CD4-positive, alpha-beta memory T cell (primary cell): ENCODE results near the gene PLXDC1. TPM values are rescaled to one million over a fixed set of nuclear protein-coding genes. Genes with fewer than 3 reads are reported as not detected.
A peak's percentile ranks its signal among the peaks of the same experiment; 100 is the strongest.

Experiments used
- CTCF ChIA-PET: fragments of 350-600 bp; sonication (Branson Sonifier 250); formaldehyde crosslinking; loops from one replicate; lab custom pipeline; 2021; ENCODE audit warnings: inconsistent platforms; ENCODE audit not compliant: partially characterized antibody; lab: Charles Lee
- POLR2A ChIA-PET: fragments of 350-600 bp; sonication (Branson Sonifier 250); formaldehyde crosslinking; loops from one replicate; lab custom pipeline; 2021; ENCODE audit not compliant: partially characterized antibody; lab: Charles Lee
- DNase-seq, 5 donors: peaks; one replicate each; pipeline versions ENCODE4 v3.0.0 to v3.0.0-alpha.2; 2020 to 2022; ENCODE audit warnings: mixed read lengths in 1 of 5
- H3K27ac ChIP-seq: one replicate; pipeline ENCODE4 v1.7.0; 2013; ENCODE audit warnings: low read depth, low read length
- H3K27me3 ChIP-seq: 2 replicates; pipeline ENCODE4 v1.7.0; 2013; ENCODE audit warnings: mild to moderate bottlenecking, low read length, moderate library complexity; ENCODE audit not compliant: insufficient read depth
- H3K36me3 ChIP-seq: 2 replicates; pipeline ENCODE4 v1.7.0; 2013; ENCODE audit warnings: mild to moderate bottlenecking, low read length, moderate library complexity; ENCODE audit not compliant: insufficient read depth
- H3K4me1 ChIP-seq: 2 replicates; pipeline ENCODE4 v1.7.0; 2013; ENCODE audit warnings: mild to moderate bottlenecking, low read length, moderate library complexity; ENCODE audit not compliant: insufficient read depth
- H3K4me3 ChIP-seq, 2 donors: one replicate each; pipeline ENCODE4 v1.7.0; 2013; ENCODE audit warnings: low read length in 2 of 2, mild to moderate bottlenecking in 1 of 2
- H3K9me3 ChIP-seq, 2 donors: one replicate each; pipeline ENCODE4 v1.7.0; 2013; ENCODE audit warnings: low read length in 2 of 2, control low read depth in 1 of 2; ENCODE audit not compliant: control insufficient read depth in 1 of 2
- H3K27ac Mint-ChIP-seq, 7 donors: one replicate each; pipeline ENCODE4 v1.8.0; 2020 to 2021; ENCODE audit warnings: mixed read lengths in 7 of 7, mild to moderate bottlenecking in 6 of 7, inconsistent platforms in 3 of 7, moderate library complexity in 3 of 7
- H3K27me3 Mint-ChIP-seq, 2 donors: one replicate each; pipeline ENCODE4 v1.8.0; 2020 to 2021; ENCODE audit warnings: mixed read lengths in 2 of 2
- H3K36me3 Mint-ChIP-seq, 2 donors: one replicate each; pipeline ENCODE4 v1.8.0; 2020 to 2021; ENCODE audit warnings: mixed read lengths in 2 of 2, inconsistent platforms in 1 of 2, mild to moderate bottlenecking in 1 of 2
- H3K4me1 Mint-ChIP-seq, 4 donors: one replicate each; pipeline ENCODE4 v1.8.0; 2020 to 2021; ENCODE audit warnings: mixed read lengths in 4 of 4, mild to moderate bottlenecking in 1 of 4
- H3K4me3 Mint-ChIP-seq, 8 donors: one replicate each; pipeline ENCODE4 v1.8.0; 2020 to 2021; ENCODE audit warnings: mixed read lengths in 8 of 8, mild to moderate bottlenecking in 7 of 8, moderate library complexity in 6 of 8, inconsistent platforms in 3 of 8
- H3K9me3 Mint-ChIP-seq, 8 donors: one replicate each; pipeline ENCODE4 v1.8.0; 2020 to 2021; ENCODE audit warnings: mixed read lengths in 8 of 8, mild to moderate bottlenecking in 5 of 8, inconsistent platforms in 3 of 8, moderate library complexity in 1 of 8
- intact Hi-C: fragments of 100-400 bp; cut with micrococcal nuclease; formaldehyde crosslinking; loops from one replicate; pipeline ENCODE4 v1.15.1; 2023
- polyA plus RNA-seq, 2 donors: library from polyadenylated mRNA; unstranded; fragments of 300-500 nt; fragmentation: Illumina TruSeq; gene quantifications; one replicate each; pipeline ENCODE4 v1.2.3, GENCODE V29; 2021
- total RNA-seq, 2 experiments: library from RNA; stranded (reverse); gene quantifications; one replicate each; pipeline ENCODE4 v1.2.3, GENCODE V29; 2021

Gene PLXDC1
- total and polyA plus RNA-seq, 4 experiments from 2014 or later = 2.5 to 16.4 (median 10.2) TPM

GRCh38 chr17:39090400-39090799 lies 61.0 kb downstream of the PLXDC1 start:
- Histone ChIP-seq H3K9me3 (no peaks in the 10 kb centered on the region), H3K27me3 (no peaks in the 10 kb centered on the region), H3K27ac (no peak overlapping the region), H3K4me1 (peaks cover 56% of the 10 kb centered on the region), H3K4me3 (no peak overlapping the region), H3K36me3 (no peaks in the 10 kb centered on the region)
- Mint-ChIP-seq H3K27me3 (no peaks in the 10 kb centered on the region), H3K4me1 (peaks cover 37 to 55% (median 43%) of the 10 kb centered on the region in 4 donors), H3K4me3 (peak overlapping the region in 1 of 8 donors; percentile 10), H3K36me3 (no peaks in the 10 kb centered on the region), H3K9me3 (no peaks in the 10 kb centered on the region), H3K27ac (peak overlapping the region in 6 of 7 donors; percentile 66 to 95 (median 84))
- DNase-seq = no peak
- intact Hi-C loops = no loop called here
- CTCF ChIA-PET = interaction anchor here (3.4 to 4.2 kb wide), 2 partner anchors 9 to 107 kb away, joined by 11 to 30 read pairs; no protein-coding TSS in a partner anchor
- POLR2A ChIA-PET = interaction anchor here (0.9 to 7.5 kb wide), 3 partner anchors 11 to 72 kb away, joined by 3 to 76 read pairs (median 9); partner anchors contain the start of gene PLXDC1

GRCh38 chr17:39084558-39084957 lies 66.9 kb downstream of the PLXDC1 start:
- ChIA-PET CTCF (interaction anchor here (0.6 kb wide), 1 partner anchor 44 kb away, joined by 3 read pairs; no protein-coding TSS in a partner anchor), POLR2A (no interaction called here)
- no peaks in the 10 kb centered on the region for H3K36me3 Mint-ChIP-seq
- no peaks in the 10 kb centered on the region for H3K9me3 ChIP-seq
- H3K9me3 Mint-ChIP-seq = no peaks in the 10 kb centered on the region
- no peak overlapping the region for H3K4me3 ChIP-seq
- DNase-seq = no peak
- no peak overlapping the region for H3K27ac ChIP-seq
- no peaks in the 10 kb centered on the region for H3K27me3 ChIP-seq
- intact Hi-C loops = no loop called here
- peak overlapping the region in 1 of 7 donors; percentile 10 for H3K27ac Mint-ChIP-seq
- no peak overlapping the region for H3K4me3 Mint-ChIP-seq
- no peaks in the 10 kb centered on the region for H3K27me3 Mint-ChIP-seq
- peaks cover 0 to 4% (median 2%) of the 10 kb centered on the region in 4 donors for H3K4me1 Mint-ChIP-seq
- no peaks in the 10 kb centered on the region for H3K4me1 ChIP-seq
- no peaks in the 10 kb centered on the region for H3K36me3 ChIP-seq

DNA sequence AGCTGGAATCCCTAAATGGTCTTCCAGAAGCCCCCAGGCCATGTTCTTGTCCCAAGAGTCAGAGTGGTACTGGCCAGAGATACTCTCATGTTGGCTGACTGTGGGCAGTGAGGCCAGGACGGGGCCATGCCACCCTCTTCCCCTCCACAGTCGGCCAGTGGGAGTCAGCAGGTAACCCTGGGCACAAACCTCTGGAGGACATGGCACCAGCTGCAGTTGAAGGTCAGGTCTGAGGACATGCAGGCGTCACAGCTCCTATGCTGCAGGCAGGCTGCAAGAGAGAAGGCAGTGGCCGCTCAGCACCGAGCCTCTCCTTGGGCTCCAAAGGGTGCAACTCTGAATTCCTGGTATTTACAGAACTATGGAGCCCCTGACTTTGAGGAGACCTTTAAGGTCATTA lies 68.2 kb downstream of the PLXDC1 start:
- peaks cover 0 to 1% (median 0%) of the 10 kb centered on the region in 4 donors for H3K4me1 Mint-ChIP-seq
- Histone ChIP-seq H3K4me1 (no peaks in the 10 kb centered on the region), H3K9me3 (no peaks in the 10 kb centered on the region), H3K27me3 (no peaks in the 10 kb centered on the region), H3K27ac (no peak overlapping the region), H3K4me3 (no peak overlapping the region), H3K36me3 (no peaks in the 10 kb centered on the region)
- no peak for DNase-seq
- CTCF ChIA-PET = interaction anchor here (1.2 to 2.0 kb wide), 3 partner anchors 10 to 100 kb away, joined by 4 to 7 read pairs (median 5); no protein-coding TSS in a partner anchor
- peak overlapping the region in 1 of 8 donors; percentile 59 for H3K4me3 Mint-ChIP-seq
- no peaks in the 10 kb centered on the region for H3K9me3 Mint-ChIP-seq
- POLR2A ChIA-PET = interaction anchor here (1.0 kb wide), 1 partner anchor 20 kb away, joined by 3 read pairs; no protein-coding TSS in a partner anchor
- no peaks in the 10 kb centered on the region for H3K36me3 Mint-ChIP-seq
- H3K27me3 Mint-ChIP-seq = no peaks in the 10 kb centered on the region
- intact Hi-C loops = no loop called here
- H3K27ac Mint-ChIP-seq = no peak overlapping the region

- H3K27me3 ChIP-seq = no peaks in the 10 kb centered on the region
- H3K9me3 ChIP-seq = no peaks in the 10 kb centered on the region
- H3K4me1 Mint-ChIP-seq = no peaks in the 10 kb centered on the region
- POLR2A ChIA-PET = interaction anchor here (1.0 kb wide), 1 partner anchor 21 kb away, joined by 3 read pairs; no protein-coding TSS in a partner anchor
- no peaks in the 10 kb centered on the region for H3K9me3 Mint-ChIP-seq
- no peaks in the 10 kb centered on the region for H3K36me3 Mint-ChIP-seq
- no peak overlapping the region for H3K27ac Mint-ChIP-seq
- H3K36me3 ChIP-seq = no peaks in the 10 kb centered on the region
- intact Hi-C loops = no loop called here
- no peaks in the 10 kb centered on the region for H3K27me3 Mint-ChIP-seq
- H3K27ac ChIP-seq = no peak overlapping the region
- CTCF ChIA-PET = interaction anchor here (1.2 to 2.0 kb wide), 3 partner anchors 10 to 100 kb away, joined by 4 to 7 read pairs (median 5); no protein-coding TSS in a partner anchor
- H3K4me3 Mint-ChIP-seq = no peak overlapping the region
- H3K4me1 ChIP-seq = no peaks in the 10 kb centered on the region
- no peak for DNase-seq
- H3K4me3 ChIP-seq = no peak overlapping the region
These were observed 69.0 kb downstream of the PLXDC1 start for GRCh38 chr17:39082482-39082881.

GRCh38 chr17:39081851-39082250 lies 69.6 kb downstream of the PLXDC1 start:
- POLR2A ChIA-PET = no interaction called here
- Mint-ChIP-seq H3K36me3 (no peaks in the 10 kb centered on the region), H3K27ac (peak overlapping the region in 2 of 7 donors; percentile 24 to 42)

GRCh38 chr17:39080421-39081078 lies 70.9 kb downstream of the PLXDC1 start:
- no peaks in the 10 kb centered on the region for H3K4me1 ChIP-seq
- H3K9me3 Mint-ChIP-seq = no peaks in the 10 kb centered on the region
- intact Hi-C loops = no loop called here
- DNase-seq = no peak
- H3K27me3 Mint-ChIP-seq = no peaks in the 10 kb centered on the region
- H3K27ac Mint-ChIP-seq = peak overlapping the region in 1 of 7 donors; percentile 36
- no peaks in the 10 kb centered on the region for H3K36me3 Mint-ChIP-seq
- H3K27ac ChIP-seq = no peak overlapping the region
- no peak overlapping the region for H3K4me3 ChIP-seq
- no peak overlapping the region for H3K4me3 Mint-ChIP-seq
- ChIA-PET POLR2A (no interaction called here), CTCF (interaction anchor here (2.2 kb wide), 1 partner anchor 12 kb away, joined by 5 read pairs; no protein-coding TSS in a partner anchor)
- H3K36me3 ChIP-seq = no peaks in the 10 kb centered on the region
- H3K4me1 Mint-ChIP-seq = no peaks in the 10 kb centered on the region
- no peaks in the 10 kb centered on the region for H3K9me3 ChIP-seq
- H3K27me3 ChIP-seq = no peaks in the 10 kb centered on the region

More at GRCh38 chr17:39081851-39082250, 69.6 kb downstream of the PLXDC1 start:
- intact Hi-C loops = no loop called here
- no peaks in the 10 kb centered on the region for H3K27me3 Mint-ChIP-seq
- Histone ChIP-seq H3K4me1 (no peaks in the 10 kb centered on the region), H3K9me3 (no peaks in the 10 kb centered on the region), H3K36me3 (no peaks in the 10 kb centered on the region), H3K4me3 (no peak overlapping the region), H3K27ac (no peak overlapping the region), H3K27me3 (no peaks in the 10 kb centered on the region)
- no peaks in the 10 kb centered on the region for H3K9me3 Mint-ChIP-seq
- CTCF ChIA-PET = interaction anchor here (2.0 kb wide), 1 partner anchor 11 kb away, joined by 4 read pairs; no protein-coding TSS in a partner anchor
- DNase-seq = no peak
- H3K4me3 Mint-ChIP-seq = no peak overlapping the region
- H3K4me1 Mint-ChIP-seq = no peaks in the 10 kb centered on the region

- peaks cover 0 to 1% of the 10 kb centered on the region in 2 donors for H3K36me3 Mint-ChIP-seq
- H3K4me1 Mint-ChIP-seq = no peaks in the 10 kb centered on the region
- DNase-seq = no peak
- Histone ChIP-seq H3K27me3 (no peaks in the 10 kb centered on the region), H3K36me3 (no peaks in the 10 kb centered on the region), H3K9me3 (no peaks in the 10 kb centered on the region), H3K27ac (no peak overlapping the region), H3K4me3 (no peak overlapping the region), H3K4me1 (no peaks in the 10 kb centered on the region)
- no peaks in the 10 kb centered on the region for H3K27me3 Mint-ChIP-seq
- CTCF ChIA-PET = interaction anchor here (1.4 to 2.2 kb wide), 2 partner anchors 13 to 51 kb away, joined by 3 to 5 read pairs; no protein-coding TSS in a partner anchor
- no peak overlapping the region for H3K4me3 Mint-ChIP-seq
- intact Hi-C loops = no loop called here
- POLR2A ChIA-PET = no interaction called here
- H3K9me3 Mint-ChIP-seq = no peaks in the 10 kb centered on the region
- H3K27ac Mint-ChIP-seq = no peak overlapping the region
These were observed 71.6 kb downstream of the PLXDC1 start for GRCh38 chr17:39079836-39080235.
